Measurements from ENCODE around the gene CD27.
"Not testable (repeated sequence)": the region's sequence is repeated elsewhere in the genome, so short reads cannot be mapped to it uniquely, and the experiment has no call there.

The CD27 gene

DNA sequence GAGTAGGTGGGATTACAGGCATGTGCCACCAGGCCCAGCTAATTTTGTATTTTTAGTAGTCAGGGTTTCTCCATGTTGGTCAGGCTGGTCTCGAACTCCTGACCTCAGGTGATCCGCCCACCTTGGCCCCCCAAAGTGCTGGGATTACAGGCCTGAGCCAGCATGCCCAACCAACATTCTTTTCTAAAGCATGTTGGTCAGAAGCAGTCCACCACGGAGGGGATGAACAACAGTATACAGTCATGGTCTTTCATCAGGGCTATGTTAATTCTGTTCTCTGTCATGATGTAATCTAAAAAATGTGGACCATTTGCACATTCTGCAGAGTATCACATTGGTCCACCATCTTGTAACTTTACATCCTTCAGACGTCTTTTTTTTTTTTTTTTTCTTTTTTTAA is 44.7 kb downstream of the CD27 start:
- no peak for DNase-seq

DNA sequence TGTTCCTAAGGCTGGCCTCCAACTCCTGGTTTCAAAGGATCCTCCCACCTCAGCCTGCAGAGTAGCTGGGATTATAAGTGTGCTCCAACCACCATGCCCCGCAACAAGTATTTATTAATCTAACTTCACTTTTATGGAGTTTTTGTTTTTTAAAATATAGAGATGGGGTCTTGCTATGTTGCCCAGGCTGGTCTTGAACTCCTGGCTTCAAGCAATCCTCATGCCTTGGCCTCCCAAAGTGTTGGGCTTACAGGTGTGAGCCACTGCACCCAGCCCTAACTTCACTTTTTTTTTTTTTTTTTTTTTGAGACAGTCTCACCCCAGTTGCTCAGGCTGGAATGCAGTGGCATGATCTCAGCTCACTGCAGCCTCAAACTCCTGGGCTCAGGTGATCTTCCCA is 45.9 kb downstream of the CD27 start:
- not testable (repeated sequence) for DNase-seq

DNA sequence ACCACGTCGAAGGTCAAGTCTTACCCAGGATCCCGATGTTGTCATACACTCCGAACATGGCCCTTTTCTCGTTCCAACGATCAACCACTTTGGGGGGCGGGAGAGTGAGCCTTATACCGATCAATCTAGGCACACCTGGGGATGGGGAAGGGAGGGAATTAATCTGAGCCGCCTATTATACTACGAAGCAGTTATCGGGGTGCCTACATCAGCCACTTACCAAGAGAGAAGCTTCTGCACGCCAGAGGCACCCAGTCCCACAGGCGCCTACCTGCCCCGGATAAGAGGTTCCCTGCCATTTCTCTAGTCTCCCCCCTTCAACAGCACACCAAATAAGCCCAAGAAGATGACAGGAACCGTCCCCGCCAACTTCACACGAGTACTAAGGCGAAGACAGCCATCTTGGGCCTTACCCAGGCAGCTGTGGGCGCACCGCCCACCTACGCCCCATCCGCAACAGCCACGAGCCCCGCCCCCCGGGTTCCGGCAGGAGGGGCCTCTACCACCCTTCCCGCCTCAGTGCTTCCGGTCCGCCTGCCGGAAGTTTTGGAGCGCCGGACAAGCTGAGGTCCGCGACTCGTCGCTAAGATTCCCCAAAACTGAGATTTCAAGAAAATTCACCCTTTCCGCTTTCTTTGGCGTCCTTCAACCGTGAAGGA is 48.2 kb downstream of the CD27 start, which contains the start of gene MRPL51:
TSS of gene MRPL51 (minus strand) at position 425 of the 659 bp plus-strand sequence. CDS start at position 299, 126 bp downstream.
- DNase-seq, result peak; percentile 87 to 89

DNA sequence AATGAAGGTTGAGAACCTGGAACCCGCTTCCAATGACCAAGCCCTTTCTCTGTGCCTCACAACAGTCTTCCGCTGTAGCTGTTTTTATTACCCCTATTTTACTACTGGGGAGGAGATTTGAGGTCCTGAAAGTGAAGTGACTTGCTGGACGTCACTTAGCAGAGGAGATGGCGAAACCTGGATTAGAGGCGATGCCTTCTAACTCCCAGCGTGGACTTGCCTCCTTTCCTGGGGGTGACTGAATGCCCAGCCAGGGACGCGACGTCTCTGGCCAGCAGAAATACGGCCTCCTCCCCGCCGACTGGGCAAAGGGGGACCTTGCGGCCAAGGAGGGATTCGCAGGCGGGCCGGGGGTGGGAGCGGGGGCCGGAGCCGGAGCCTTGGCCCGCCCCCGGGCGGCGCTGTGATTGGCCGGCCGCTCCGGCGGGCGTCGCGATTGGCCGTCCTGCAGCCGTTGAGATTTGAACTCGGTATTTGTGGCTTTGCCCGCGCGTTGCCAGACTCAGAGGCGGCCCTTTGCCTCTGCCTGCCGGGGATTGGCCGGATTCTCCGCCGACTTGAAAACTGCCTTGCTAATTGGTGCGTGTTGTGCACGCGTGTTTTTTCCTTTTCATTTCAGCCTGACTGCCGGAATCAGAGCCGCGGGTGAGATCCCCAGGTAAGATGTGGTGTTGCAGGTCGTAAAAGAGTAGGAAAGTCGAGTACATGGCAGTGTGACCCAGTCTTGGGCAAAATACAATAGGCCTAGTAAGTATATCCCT is 48.9 kb downstream of the CD27 start, which contains the start of gene NCAPD2:
TSS of gene NCAPD2 (plus strand) at position 606 of the 761 bp plus-strand sequence. CDS start 997 bp downstream, outside the sequence.
- peak; percentile 96 to 97 for DNase-seq

DNA sequence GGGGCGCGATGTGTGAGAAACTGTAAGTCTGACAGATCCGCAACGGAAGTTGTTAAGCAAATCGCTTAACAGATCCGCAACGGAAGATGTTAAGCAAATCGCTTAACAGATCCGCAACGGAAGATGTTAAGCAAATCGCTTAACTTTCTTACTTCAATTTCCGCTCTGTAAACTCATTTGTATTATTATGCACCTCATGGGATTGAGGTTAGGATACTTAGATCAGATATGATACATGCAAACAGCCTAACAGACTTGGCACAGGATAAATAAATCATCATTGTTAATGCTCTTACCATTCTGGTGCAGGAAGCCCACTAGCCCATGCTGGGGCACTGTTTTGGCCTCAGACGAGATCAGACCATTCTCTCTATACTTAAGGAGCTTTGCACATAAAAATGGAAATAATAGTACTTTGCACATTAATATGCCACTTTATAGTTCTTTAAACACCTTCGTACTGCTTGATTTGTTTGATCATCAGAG is 49.5 kb downstream of the CD27 start:
- no peak for DNase-seq

DNA sequence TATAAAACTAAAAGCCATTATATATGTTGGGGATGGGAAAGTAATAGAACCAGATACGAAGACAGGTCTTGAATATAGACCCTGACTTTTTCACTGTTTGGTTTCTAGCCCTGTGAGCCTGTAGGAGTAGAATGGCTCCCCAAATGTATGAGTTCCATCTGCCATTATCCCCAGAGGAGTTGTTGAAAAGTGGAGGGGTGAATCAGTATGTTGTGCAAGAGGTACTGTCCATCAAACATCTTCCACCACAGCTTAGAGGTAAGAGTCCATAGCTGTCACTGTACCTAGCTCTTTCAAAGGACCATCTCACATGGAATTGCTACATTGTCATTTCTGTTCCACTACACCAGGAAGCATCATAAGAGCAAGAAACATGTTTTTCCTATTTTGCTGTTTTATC is 50.2 kb downstream of the CD27 start:
- DNase-seq, result no peak

DNA sequence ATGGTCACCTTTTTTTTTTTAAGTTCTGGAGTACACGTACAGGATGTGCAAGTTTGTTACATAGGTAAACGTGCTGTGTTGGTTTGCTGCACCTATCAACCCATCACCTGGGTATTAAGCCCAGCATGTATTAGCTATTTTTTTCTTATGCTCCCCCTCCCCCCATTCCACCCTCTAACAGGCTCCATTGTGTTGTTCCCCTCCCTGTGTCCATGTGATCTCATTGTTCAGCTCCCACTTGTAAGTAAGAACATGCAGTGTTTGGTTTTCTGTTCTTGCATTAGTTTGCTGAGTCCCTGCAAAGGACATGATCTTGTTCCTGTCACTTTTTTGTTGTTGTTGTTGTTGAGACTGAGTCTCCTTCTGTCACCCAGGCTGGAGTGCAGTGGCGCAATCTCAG is 52.5 kb downstream of the CD27 start:
- DNase-seq, result peak; percentile 3 to 37

DNA sequence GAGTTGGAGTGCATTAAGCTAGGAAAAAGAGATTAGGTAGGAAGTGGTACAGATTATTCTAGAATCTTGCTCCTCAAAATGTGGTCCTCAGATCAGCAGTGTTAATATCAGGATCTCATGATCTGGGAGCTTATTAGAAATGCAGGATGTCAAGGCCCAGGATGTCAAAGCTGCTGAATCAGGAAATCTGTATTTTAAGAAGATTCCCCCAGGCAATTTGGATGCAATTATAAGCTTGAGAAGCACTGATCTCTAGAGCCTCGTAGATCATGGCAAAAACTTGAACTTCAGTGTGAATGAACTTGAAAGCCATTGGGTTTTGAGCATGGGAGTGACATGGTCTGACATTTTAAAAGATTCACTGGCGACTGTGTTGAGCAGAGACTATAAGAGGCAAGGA is 55.7 kb downstream of the CD27 start:
- no peak for DNase-seq
